Osteoblast (primary cell): Measurements from ENCODE around the gene PRICKLE2. TPM values are rescaled to one million over a fixed set of nuclear protein-coding genes. Genes with fewer than 3 reads are reported as not detected.

Source experiments
- DNase-seq: peaks from one replicate; pipeline ENCODE4 v3.0.0; 2011; ENCODE audit warnings: low spot score, mixed read lengths; ENCODE audit not compliant: insufficient read length; ENCODE audit errors: missing footprints
- H2AFZ ChIP-seq: 2 replicates; pipeline ENCODE4 v1.6.0; 2011; ENCODE audit warnings: mild to moderate bottlenecking, low read length
- H3K27ac ChIP-seq: 2 replicates; pipeline ENCODE4 v1.5.1; 2011; ENCODE audit warnings: mild to moderate bottlenecking, low read depth, low read length, moderate library complexity
- H3K27me3 ChIP-seq: 2 replicates; pipeline ENCODE4 v1.6.0; 2012; ENCODE audit warnings: mild to moderate bottlenecking, control low read depth, inconsistent platforms, low read length, moderate library complexity; ENCODE audit not compliant: insufficient read depth
- H3K36me3 ChIP-seq: 2 replicates; pipeline ENCODE4 v1.5.1; 2011; ENCODE audit warnings: mild to moderate bottlenecking, low read length, control low read depth, moderate library complexity; ENCODE audit not compliant: insufficient read depth
- H3K4me1 ChIP-seq: 2 replicates; pipeline ENCODE4 v1.5.1; 2011; ENCODE audit warnings: mild to moderate bottlenecking, low read length, control low read depth, moderate library complexity; ENCODE audit not compliant: insufficient read depth
- H3K4me2 ChIP-seq: 2 replicates; pipeline ENCODE4 v1.6.0; 2011; ENCODE audit warnings: mild to moderate bottlenecking, low read length; ENCODE audit not compliant: insufficient read depth
- H3K4me3 ChIP-seq: fragments of 200-600 bp; sonication (generic); 3 replicates; pipeline ENCODE4 v1.5.1; 2012; ENCODE audit warnings: mild to moderate bottlenecking, low read length, inconsistent platforms; ENCODE audit not compliant: insufficient read depth
- H3K79me2 ChIP-seq: 2 replicates; pipeline ENCODE4 v1.6.0; 2012; ENCODE audit warnings: mild to moderate bottlenecking, low read length, control low read depth, inconsistent platforms; ENCODE audit not compliant: insufficient read depth
- H3K9me3 ChIP-seq: 2 replicates; pipeline ENCODE4 v1.5.1; 2011; ENCODE audit warnings: low read depth, low read length, control low read depth
- H4K20me1 ChIP-seq: 2 replicates; pipeline ENCODE4 v1.6.0; 2012; ENCODE audit warnings: mild to moderate bottlenecking, low read length, control low read depth; ENCODE audit not compliant: insufficient read depth
- total RNA-seq: library from RNA; depleted of rRNA; stranded (reverse); fragments of >200 nt; gene quantifications from 2 replicates; pipeline ENCODE4 v1.2.3, GENCODE V29; 2012
- TF ChIP-seq, protein P1 (sequence below): IDR thresholded peaks from 2 replicates; pipeline ENCODE4 v1.5.1; 2011; ENCODE audit warnings: mild to moderate bottlenecking, low read depth, low read length, moderate library complexity; ENCODE audit errors: extremely low read depth

Gene PRICKLE2
- total RNA-seq, 1 donor: 18.8 TPM

DNA sequence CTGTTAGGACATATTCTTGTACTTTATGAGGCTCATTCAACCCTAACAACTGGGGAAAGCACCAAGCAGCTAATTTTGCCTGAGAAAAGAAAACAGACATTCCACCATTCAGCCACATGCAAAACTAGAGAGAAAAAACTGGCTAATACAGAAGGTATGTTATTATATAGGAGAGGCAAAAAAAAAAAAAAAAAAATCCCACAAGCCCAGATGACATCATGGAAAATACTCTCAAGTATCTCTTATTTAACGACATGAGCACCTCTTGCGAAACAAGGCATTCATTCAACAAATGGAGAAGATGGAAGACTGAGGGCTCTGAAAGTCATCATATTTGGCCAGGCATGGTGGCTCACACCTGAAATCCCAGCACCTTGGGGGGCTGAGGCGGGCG is 61.5 kb downstream of the PRICKLE2 start:
- Histone ChIP-seq H3K27ac (peak overlapping the region; percentile 84), H3K79me2 (peaks cover 2% of the 10 kb centered on the region), H3K36me3 (peaks cover 13% of the 10 kb centered on the region), H3K4me2 (peak overlapping the region; percentile 63), H3K27me3 (no peaks in the 10 kb centered on the region), H3K4me1 (peaks cover 35% of the 10 kb centered on the region), H2AFZ (no peak overlapping the region), H3K4me3 (no peak overlapping the region), H3K9me3 (no peaks in the 10 kb centered on the region), H4K20me1 (no peaks in the 10 kb centered on the region)
- DNase-seq: peak; percentile 85
- TF ChIP-seq, protein P1, sequence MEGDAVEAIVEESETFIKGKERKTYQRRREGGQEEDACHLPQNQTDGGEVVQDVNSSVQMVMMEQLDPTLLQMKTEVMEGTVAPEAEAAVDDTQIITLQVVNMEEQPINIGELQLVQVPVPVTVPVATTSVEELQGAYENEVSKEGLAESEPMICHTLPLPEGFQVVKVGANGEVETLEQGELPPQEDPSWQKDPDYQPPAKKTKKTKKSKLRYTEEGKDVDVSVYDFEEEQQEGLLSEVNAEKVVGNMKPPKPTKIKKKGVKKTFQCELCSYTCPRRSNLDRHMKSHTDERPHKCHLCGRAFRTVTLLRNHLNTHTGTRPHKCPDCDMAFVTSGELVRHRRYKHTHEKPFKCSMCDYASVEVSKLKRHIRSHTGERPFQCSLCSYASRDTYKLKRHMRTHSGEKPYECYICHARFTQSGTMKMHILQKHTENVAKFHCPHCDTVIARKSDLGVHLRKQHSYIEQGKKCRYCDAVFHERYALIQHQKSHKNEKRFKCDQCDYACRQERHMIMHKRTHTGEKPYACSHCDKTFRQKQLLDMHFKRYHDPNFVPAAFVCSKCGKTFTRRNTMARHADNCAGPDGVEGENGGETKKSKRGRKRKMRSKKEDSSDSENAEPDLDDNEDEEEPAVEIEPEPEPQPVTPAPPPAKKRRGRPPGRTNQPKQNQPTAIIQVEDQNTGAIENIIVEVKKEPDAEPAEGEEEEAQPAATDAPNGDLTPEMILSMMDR: no peak

DNA sequence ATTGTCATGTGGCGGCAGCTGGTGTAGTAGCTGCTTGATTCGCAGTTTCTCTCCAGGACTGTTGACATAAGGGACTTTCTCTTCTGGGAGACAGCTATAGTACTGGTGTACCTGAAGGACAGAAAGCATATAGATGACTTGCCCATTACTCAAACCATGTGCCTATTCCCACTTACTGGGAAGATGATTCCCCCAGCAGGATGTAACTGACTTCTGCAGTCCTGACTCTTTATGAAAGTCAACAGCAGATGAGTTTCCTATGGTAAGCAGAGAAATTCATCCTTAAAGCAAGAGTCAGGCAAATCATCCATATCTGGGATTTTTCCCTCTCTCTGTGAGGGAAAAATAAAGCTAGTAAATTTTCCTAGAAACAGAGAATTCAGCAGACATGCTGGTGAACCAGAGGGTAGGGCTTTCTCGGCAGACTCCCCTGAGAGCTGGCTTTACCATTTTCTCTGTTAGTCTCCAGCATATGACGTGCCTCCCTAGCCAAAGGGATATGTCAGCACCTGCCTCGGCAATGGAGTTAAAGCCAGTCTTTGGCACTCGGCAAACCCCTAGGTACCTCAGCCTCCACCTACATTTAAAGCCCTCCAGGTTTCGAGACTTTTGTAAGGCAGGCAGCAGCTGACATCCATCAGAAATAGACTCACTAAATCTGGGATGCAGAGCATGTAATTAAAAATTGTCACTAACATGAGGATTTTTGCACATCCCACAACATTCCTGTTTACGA is 62.1 kb downstream of the PRICKLE2 start:
- H3K9me3 ChIP-seq: no peaks in the 10 kb centered on the region
- TF ChIP-seq, protein P1: no peak
- H3K4me1 ChIP-seq: peaks cover 35% of the 10 kb centered on the region
- peak; percentile 77 for DNase-seq
- no peaks in the 10 kb centered on the region for H3K27me3 ChIP-seq
- H4K20me1 ChIP-seq: no peaks in the 10 kb centered on the region
- no peak overlapping the region for H3K4me3 ChIP-seq
- H3K36me3 ChIP-seq: peaks cover 14% of the 10 kb centered on the region
- H3K4me2 ChIP-seq: peak overlapping the region; percentile 63
- no peak overlapping the region for H2AFZ ChIP-seq
- no peaks in the 10 kb centered on the region for H3K79me2 ChIP-seq
- H3K27ac ChIP-seq: peak overlapping the region; percentile 84

DNA sequence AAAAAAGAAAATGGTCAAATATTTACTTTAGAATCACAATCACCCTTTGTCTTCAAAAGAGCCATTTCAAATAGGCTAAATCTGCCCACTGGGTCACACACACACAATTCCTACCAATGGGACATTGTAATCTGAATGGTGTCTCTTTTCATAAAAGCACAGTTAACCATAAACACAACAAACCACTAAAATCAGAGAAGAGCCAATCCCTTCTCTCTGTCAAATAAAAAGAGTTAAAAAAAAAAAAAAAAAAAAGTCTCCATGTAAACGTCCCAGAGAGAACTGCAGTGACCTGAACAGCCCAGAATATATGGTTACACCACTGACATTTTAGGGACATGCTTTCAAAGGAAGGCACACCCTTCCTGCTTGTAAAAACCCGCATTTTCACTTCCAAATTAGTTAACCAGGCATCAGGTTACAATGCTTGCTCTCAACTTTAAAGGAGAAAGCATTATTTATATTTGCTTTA is 63.7 kb downstream of the PRICKLE2 start:
- Histone ChIP-seq H3K79me2 (no peaks in the 10 kb centered on the region), H4K20me1 (no peaks in the 10 kb centered on the region), H3K4me1 (peaks cover 28% of the 10 kb centered on the region), H3K27me3 (no peaks in the 10 kb centered on the region), H3K9me3 (no peaks in the 10 kb centered on the region), H3K4me2 (peak overlapping the region; percentile 18), H3K27ac (peak overlapping the region; percentile 23), H2AFZ (no peak overlapping the region), H3K4me3 (no peak overlapping the region), H3K36me3 (peaks cover 14% of the 10 kb centered on the region)
- TF ChIP-seq, protein P1: no peak
- DNase-seq: peak; percentile 63

GRCh38 chr3:64160000-64160695 is 65.1 kb downstream of the PRICKLE2 start:
- Histone ChIP-seq H3K79me2 (no peaks in the 10 kb centered on the region), H3K4me2 (no peak overlapping the region), H3K9me3 (no peaks in the 10 kb centered on the region), H3K27me3 (no peaks in the 10 kb centered on the region), H4K20me1 (no peaks in the 10 kb centered on the region), H2AFZ (no peak overlapping the region), H3K27ac (no peak overlapping the region), H3K4me1 (peaks cover 28% of the 10 kb centered on the region), H3K36me3 (peaks cover 19% of the 10 kb centered on the region), H3K4me3 (no peak overlapping the region)
- DNase-seq: no peak
- TF ChIP-seq, protein P1: no peak
